ENCODE results near the gene EIF3B.
"Not testable (repeated sequence)": the region's sequence is repeated elsewhere in the genome, so short reads cannot be mapped to it uniquely, and the experiment has no call there.

Gene EIF3B

GRCh38 chr7:2313450-2314208 lies 41.0 kb upstream of the EIF3B start:
- no peak for DNase-seq (ENCODE audit: low spot score)
- ChIA-PET CTCF (no interaction called here), POLR2A (ENCODE audit: low non-redundant PET) (no interaction called here)
- no peak for TF ChIP-seq CTCF (conservative IDR thresholded peaks at IDR 0.05; ENCODE audit: low read depth)
- peak overlapping the region; percentile 77 for H3K27ac ChIP-seq

GRCh38 chr7:2314209-2314955 lies 40.2 kb upstream of the EIF3B start, which contains the start of gene SNX8:
SNX8 (minus strand) TSS chr7:2314441; CDS start chr7:2314421, 20 bp downstream.
- DNase-seq (ENCODE audit: low spot score) = peak; percentile 98
- TF ChIP-seq CTCF (conservative IDR thresholded peaks at IDR 0.05; ENCODE audit: low read depth) = no peak
- ChIA-PET POLR2A (ENCODE audit: low non-redundant PET) (interaction anchor here (0.6 kb wide), 1 partner anchor 10 kb away, joined by 4 read pairs; no protein-coding TSS in a partner anchor), CTCF (no interaction called here)
- peak within 1 kb of the TSS; percentile 77 for H3K27ac ChIP-seq

GRCh38 chr7:2314956-2315530 lies 39.6 kb upstream of the EIF3B start:
- peak overlapping the region; percentile 77; the same call in 1 of the 2 replicates for H3K27ac ChIP-seq
- CTCF ChIA-PET; DNase-seq (ENCODE audit: low spot score); POLR2A ChIA-PET (ENCODE audit: low non-redundant PET): not testable (repeated sequence)

- no peak for DNase-seq (ENCODE audit: low spot score)
- no peak overlapping the region for H3K27ac ChIP-seq
- ChIA-PET CTCF (no interaction called here), POLR2A (ENCODE audit: low non-redundant PET) (no interaction called here)
- no peak for TF ChIP-seq CTCF (conservative IDR thresholded peaks at IDR 0.05; ENCODE audit: low read depth)
Measured at GRCh38 chr7:2315787-2316186, 38.8 kb upstream of the EIF3B start.

- DNase-seq (ENCODE audit: low spot score) = no peak
- CTCF ChIA-PET = no interaction called here
- POLR2A ChIA-PET (ENCODE audit: low non-redundant PET) = no interaction called here
- no peak overlapping the region for H3K27ac ChIP-seq
- no peak for TF ChIP-seq CTCF (conservative IDR thresholded peaks at IDR 0.05; ENCODE audit: low read depth)
Measured at GRCh38 chr7:2316578-2316977, 38.0 kb upstream of the EIF3B start.

GRCh38 chr7:2317556-2318293 lies 36.9 kb upstream of the EIF3B start:
- no peak overlapping the region for H3K27ac ChIP-seq
- ChIA-PET POLR2A (ENCODE audit: low non-redundant PET) (no interaction called here), CTCF (no interaction called here)
- DNase-seq (ENCODE audit: low spot score) = no peak
- no peak for TF ChIP-seq CTCF (conservative IDR thresholded peaks at IDR 0.05; ENCODE audit: low read depth)

Measured in RWPE1 (cell line).